Measurements from ENCODE around the gene KL.

DNA sequence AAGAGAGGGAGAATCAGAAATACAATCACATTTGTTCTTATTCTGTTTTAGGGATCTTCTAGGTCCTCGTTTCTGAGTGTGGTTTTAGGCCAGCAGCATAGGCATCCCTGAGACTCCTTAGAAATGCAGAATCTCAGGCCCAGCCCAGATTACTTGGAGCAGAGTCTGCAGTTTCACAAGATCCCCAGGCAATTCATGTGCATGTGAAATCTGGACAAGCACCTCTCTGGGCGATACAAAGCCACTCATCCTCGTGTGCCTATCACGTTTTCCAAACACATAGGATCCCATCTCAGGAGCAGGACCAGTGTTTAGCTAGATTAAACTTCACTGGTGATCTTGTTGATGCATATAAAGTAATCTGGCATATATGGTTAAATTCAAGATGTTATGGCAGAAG is 87.2 kb downstream of the KL start:
- TF ChIP-seq YY1 (IDR thresholded peaks at IDR 0.05; ENCODE audit: low read depth) (no peak), CREB1 (IDR thresholded peaks at IDR 0.05; ENCODE audit: low read depth) (no peak), TAF1 (IDR thresholded peaks at IDR 0.05; ENCODE audit: low read depth) (no peak), FOXM1 (IDR thresholded peaks at IDR 0.05; ENCODE audit: borderline replicate concordance, low read depth) (no peak), NFIC (IDR thresholded peaks at IDR 0.05) (no peak)

Measured in Ishikawa (cell line).